HEK293T (cell line): ENCODE data around the gene PKD1L1.

Experiments
- ARNT ChIP-seq: fragments of 450-650 bp; IDR thresholded peaks from 2 replicates; pipeline ENCODE4 v1.6.1; 2017; ENCODE audit warnings: mild to moderate bottlenecking
- BHLHE40 ChIP-seq: fragments of 450-650 bp; IDR thresholded peaks from 2 replicates; pipeline ENCODE4 v1.6.1; 2016; ENCODE audit warnings: mild to moderate bottlenecking, moderate library complexity, borderline replicate concordance
- FOXK2 ChIP-seq: fragments of 450-650 bp; IDR thresholded peaks from 2 replicates; pipeline ENCODE4 v1.6.1; 2016; ENCODE audit warnings: mild to moderate bottlenecking
- LEF1 ChIP-seq: fragments of 450-650 bp; IDR thresholded peaks from 2 replicates; pipeline ENCODE4 v1.6.1; 2017; ENCODE audit warnings: mild to moderate bottlenecking, borderline replicate concordance
- PKNOX1 ChIP-seq: fragments of 450-650 bp; IDR thresholded peaks from 2 replicates; pipeline ENCODE4 v1.6.1; 2016
- SUZ12 ChIP-seq: fragments of 450-650 bp; IDR thresholded peaks from 2 replicates; pipeline ENCODE4 v1.6.1; 2016; ENCODE audit warnings: mild to moderate bottlenecking

DNA sequence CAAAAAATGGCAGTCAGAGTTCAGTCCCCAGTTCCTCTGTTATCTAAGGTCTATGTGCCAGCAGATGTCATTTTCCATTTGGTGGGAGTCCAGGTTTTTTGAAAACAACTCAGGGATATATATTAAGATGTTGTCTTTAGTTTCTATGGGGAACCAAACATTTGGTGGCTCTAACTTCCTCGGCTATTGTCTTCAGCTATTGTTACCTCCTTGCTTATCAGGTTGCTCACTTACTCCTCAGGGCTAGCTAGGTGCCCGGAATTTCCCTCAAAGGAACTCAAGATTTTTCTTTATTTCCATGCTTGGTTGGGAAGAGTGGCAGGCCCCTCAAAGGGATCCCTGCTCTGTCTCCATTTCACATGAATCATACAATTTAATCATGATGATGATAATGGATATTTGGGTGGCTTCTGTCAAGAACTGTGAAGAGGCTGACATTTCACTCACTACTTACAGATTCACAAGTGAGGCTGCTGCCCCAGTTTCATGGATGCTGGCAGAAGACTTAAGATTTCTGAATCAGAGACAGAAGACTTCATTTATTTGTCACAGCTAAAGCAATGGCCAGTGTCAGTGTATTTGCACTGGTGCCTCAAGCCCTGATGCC, 182.8 kb downstream of the PKD1L1 start:
- no peak for TF ChIP-seq LEF1
- TF ChIP-seq PKNOX1 = no peak
- TF ChIP-seq ARNT = no peak
- TF ChIP-seq SUZ12 = no peak
- TF ChIP-seq BHLHE40 = no peak
- TF ChIP-seq FOXK2 = no peak
